ENCODE data around the gene SMC4. TPM values are rescaled to one million over a fixed set of nuclear protein-coding genes. Genes with fewer than 3 reads are reported as not detected.
"Not testable (repeated sequence)": the region's sequence is repeated elsewhere in the genome, so short reads cannot be mapped to it uniquely, and the experiment has no call there.

SMC4 gene
- total RNA-seq, 3 donors from 2014 or later: 36.3 to 54.1 (median 36.8) TPM

- no peak for TF ChIP-seq CTCF (IDR thresholded peaks at IDR 0.05)
- peak; percentile 96 to 98 (median 97) for DNase-seq
- Histone ChIP-seq H3K4me1 (ENCODE audit: low read depth) (no peaks in the 10 kb centered on the region), H3K9me3 (no peaks in the 10 kb centered on the region), H3K36me3 (ENCODE audit: low read depth) (no peaks in the 10 kb centered on the region), H3K4me3 (peak within 1 kb of the TSS; percentile 50)
- intact Hi-C loops (cut with DNase I, micrococcal nuclease): no loop called here
- peak; percentile 99 for ATAC-seq
Observed at GRCh38 chr3:160449636-160450598, 50.5 kb downstream of the SMC4 start, which contains the start of gene TRIM59. TSS of gene TRIM59 (minus strand) at chr3:160449786. CDS start at chr3:160439183, 10,603 bp downstream.

GRCh38 chr3:160450846-160451245 is 51.4 kb downstream of the SMC4 start:
- TF ChIP-seq CTCF (IDR thresholded peaks at IDR 0.05): no peak
- no peak overlapping the region for H3K4me3 ChIP-seq
- no peaks in the 10 kb centered on the region for H3K4me1 ChIP-seq (ENCODE audit: low read depth)
- no peaks in the 10 kb centered on the region for H3K36me3 ChIP-seq (ENCODE audit: low read depth)
- intact Hi-C loops (cut with DNase I, micrococcal nuclease): no loop called here
- DNase-seq: no peak
- H3K9me3 ChIP-seq: no peaks in the 10 kb centered on the region
- no peak for ATAC-seq

GRCh38 chr3:160451602-160452001 is 52.2 kb downstream of the SMC4 start:
- no peak for DNase-seq
- no peak for TF ChIP-seq CTCF (IDR thresholded peaks at IDR 0.05)
- no peaks in the 10 kb centered on the region for H3K9me3 ChIP-seq
- intact Hi-C loops (cut with DNase I, micrococcal nuclease): no loop called here
- no peak overlapping the region for H3K4me3 ChIP-seq
- no peak for ATAC-seq
- H3K36me3 ChIP-seq (ENCODE audit: low read depth): no peaks in the 10 kb centered on the region
- H3K4me1 ChIP-seq (ENCODE audit: low read depth): no peaks in the 10 kb centered on the region

GRCh38 chr3:160452251-160452650 is 52.8 kb downstream of the SMC4 start:
- intact Hi-C loops (cut with DNase I, micrococcal nuclease); H3K36me3 ChIP-seq (ENCODE audit: low read depth); H3K4me1 ChIP-seq (ENCODE audit: low read depth); H3K4me3 ChIP-seq; ATAC-seq; DNase-seq; H3K9me3 ChIP-seq: not testable (repeated sequence)

- H3K36me3 ChIP-seq (ENCODE audit: low read depth): no peaks in the 10 kb centered on the region
- no peak for TF ChIP-seq CTCF (IDR thresholded peaks at IDR 0.05)
- DNase-seq (no peak), ATAC-seq (no peak)
- intact Hi-C loops (cut with DNase I, micrococcal nuclease): no loop called here
- no peak overlapping the region for H3K4me3 ChIP-seq
- H3K4me1 ChIP-seq (ENCODE audit: low read depth): no peaks in the 10 kb centered on the region
- H3K9me3 ChIP-seq: no peaks in the 10 kb centered on the region
Observed at GRCh38 chr3:160454995-160455394, 55.5 kb downstream of the SMC4 start.

GRCh38 chr3:160455846-160456245 is 56.4 kb downstream of the SMC4 start:
- intact Hi-C loops (cut with DNase I, micrococcal nuclease): no loop called here
- Histone ChIP-seq H3K9me3 (no peaks in the 10 kb centered on the region), H3K36me3 (ENCODE audit: low read depth) (no peaks in the 10 kb centered on the region), H3K4me3 (no peak overlapping the region), H3K4me1 (ENCODE audit: low read depth) (no peaks in the 10 kb centered on the region)
- ATAC-seq (no peak), DNase-seq (no peak)
- TF ChIP-seq CTCF (IDR thresholded peaks at IDR 0.05): no peak
